ENCODE results near the gene ZP2.
"Not testable (repeated sequence)": the region's sequence is repeated elsewhere in the genome, so short reads cannot be mapped to it uniquely, and the experiment has no call there.

ZP2 gene

GRCh38 chr16:21211486-21211885, at the start of gene ZP2:
Gene ZP2, minus strand, starts transcription at chr16:21211574. Its CDS starts 27 bp downstream, at chr16:21211547.
- DNase-seq, result no peak

- DNase-seq, result no peak
Measured at GRCh38 chr16:21257284-21257683, 45.9 kb upstream of the ZP2 start.

- DNase-seq, result no peak
Measured at GRCh38 chr16:21256636-21257035, 45.3 kb upstream of the ZP2 start.

- no peak for DNase-seq
Measured at GRCh38 chr16:21253470-21253869, 42.1 kb upstream of the ZP2 start.

- DNase-seq, result no peak
Measured at GRCh38 chr16:21250072-21250923, 38.9 kb upstream of the ZP2 start.

- DNase-seq, result not testable (repeated sequence)
Measured at GRCh38 chr16:21248179-21248578, 36.8 kb upstream of the ZP2 start.

- no peak for DNase-seq
Measured at GRCh38 chr16:21244518-21245215, 33.3 kb upstream of the ZP2 start.

- no peak for DNase-seq
Measured at GRCh38 chr16:21242756-21243155, 31.4 kb upstream of the ZP2 start.

- no peak for DNase-seq
Measured at GRCh38 chr16:21239646-21240045, 28.3 kb upstream of the ZP2 start.

GRCh38 chr16:21236831-21237230, 25.5 kb upstream of the ZP2 start:
- DNase-seq, result no peak

- no peak for DNase-seq
Measured at GRCh38 chr16:21235199-21235585, 23.8 kb upstream of the ZP2 start.

GRCh38 chr16:21233521-21234150, 22.3 kb upstream of the ZP2 start, which contains the start of gene ANKS4B:
Gene ANKS4B, plus strand, starts transcription at chr16:21233699. Its CDS starts 39 bp downstream, at chr16:21233738.
- no peak for DNase-seq

- no peak for DNase-seq
Measured at GRCh38 chr16:21233045-21233520, 21.7 kb upstream of the ZP2 start.

GRCh38 chr16:21228361-21228872, 17.0 kb upstream of the ZP2 start:
- DNase-seq, result no peak

GRCh38 chr16:21227866-21228265, 16.5 kb upstream of the ZP2 start:
- DNase-seq, result no peak

- no peak for DNase-seq
Measured at GRCh38 chr16:21226749-21227148, 15.4 kb upstream of the ZP2 start.

GRCh38 chr16:21224800-21225199, 13.4 kb upstream of the ZP2 start:
- DNase-seq, result no peak

- no peak for DNase-seq
Measured at GRCh38 chr16:21223787-21224186, 12.4 kb upstream of the ZP2 start.

- no peak for DNase-seq
Measured at GRCh38 chr16:21222495-21223337, 11.3 kb upstream of the ZP2 start.

- no peak for DNase-seq
Measured at GRCh38 chr16:21219551-21219950, 8.2 kb upstream of the ZP2 start.

- DNase-seq, result no peak
Measured at GRCh38 chr16:21218153-21218552, 6.8 kb upstream of the ZP2 start.

- no peak for DNase-seq
Measured at GRCh38 chr16:21217121-21217520, 5.7 kb upstream of the ZP2 start.
